ENCODE data around the gene CRADD.
"Not testable (repeated sequence)": the region's sequence is repeated elsewhere in the genome, so short reads cannot be mapped to it uniquely, and the experiment has no call there.

The CRADD gene

GRCh38 chr12:93750056-93750455, 72.9 kb downstream of the CRADD start:
- H3K27ac ChIP-seq (ENCODE audit: low read length), result no peak overlapping the region
- H3K4me3 ChIP-seq (ENCODE audit: low read depth in 1 of 2, low read length in 2 of 2), result no peak overlapping the region
- H3K4me1 ChIP-seq (ENCODE audit: control insufficient read depth in 1 of 2, insufficient read depth in 2 of 2, low read length in 2 of 2), result no peaks in the 10 kb centered on the region
- H3K27me3 ChIP-seq (ENCODE audit: low read depth, low read length), result no peaks in the 10 kb centered on the region
- H3K9me3 ChIP-seq (ENCODE audit: control insufficient read depth in 1 of 2, low read length in 2 of 2), result no peaks in the 10 kb centered on the region
- no peaks in the 10 kb centered on the region for H3K36me3 ChIP-seq (ENCODE audit: control insufficient read depth in 1 of 2, insufficient read depth in 2 of 2, low read length in 2 of 2)

- Histone ChIP-seq H3K9me3 (ENCODE audit: control insufficient read depth in 1 of 2, low read length in 2 of 2) (no peaks in the 10 kb centered on the region), H3K27ac (ENCODE audit: low read length) (no peak overlapping the region), H3K27me3 (ENCODE audit: low read depth, low read length) (no peaks in the 10 kb centered on the region), H3K4me3 (ENCODE audit: low read depth in 1 of 2, low read length in 2 of 2) (no peak overlapping the region), H3K36me3 (ENCODE audit: control insufficient read depth in 1 of 2, insufficient read depth in 2 of 2, low read length in 2 of 2) (no peaks in the 10 kb centered on the region), H3K4me1 (ENCODE audit: control insufficient read depth in 1 of 2, insufficient read depth in 2 of 2, low read length in 2 of 2) (no peaks in the 10 kb centered on the region)
These were observed 74.9 kb downstream of the CRADD start for GRCh38 chr12:93751864-93752610.

- no peak overlapping the region for H3K27ac ChIP-seq (ENCODE audit: low read length)
- no peaks in the 10 kb centered on the region for H3K4me1 ChIP-seq (ENCODE audit: control insufficient read depth in 1 of 2, insufficient read depth in 2 of 2, low read length in 2 of 2)
- no peak overlapping the region for H3K4me3 ChIP-seq (ENCODE audit: low read depth in 1 of 2, low read length in 2 of 2)
- no peaks in the 10 kb centered on the region for H3K9me3 ChIP-seq (ENCODE audit: control insufficient read depth in 1 of 2, low read length in 2 of 2)
- no peaks in the 10 kb centered on the region for H3K27me3 ChIP-seq (ENCODE audit: low read depth, low read length)
- no peaks in the 10 kb centered on the region for H3K36me3 ChIP-seq (ENCODE audit: control insufficient read depth in 1 of 2, insufficient read depth in 2 of 2, low read length in 2 of 2)
These were observed 76.1 kb downstream of the CRADD start for GRCh38 chr12:93753285-93753684.

GRCh38 chr12:93753838-93754429, 76.8 kb downstream of the CRADD start:
- no peaks in the 10 kb centered on the region for H3K36me3 ChIP-seq (ENCODE audit: control insufficient read depth in 1 of 2, insufficient read depth in 2 of 2, low read length in 2 of 2)
- no peak overlapping the region for H3K27ac ChIP-seq (ENCODE audit: low read length)
- H3K4me1 ChIP-seq (ENCODE audit: control insufficient read depth in 1 of 2, insufficient read depth in 2 of 2, low read length in 2 of 2), result no peaks in the 10 kb centered on the region
- H3K4me3 ChIP-seq (ENCODE audit: low read depth in 1 of 2, low read length in 2 of 2), result no peak overlapping the region
- H3K9me3 ChIP-seq (ENCODE audit: control insufficient read depth in 1 of 2, low read length in 2 of 2), result no peaks in the 10 kb centered on the region
- no peaks in the 10 kb centered on the region for H3K27me3 ChIP-seq (ENCODE audit: low read depth, low read length)

- H3K9me3 ChIP-seq (ENCODE audit: control insufficient read depth in 1 of 2, low read length in 2 of 2); H3K27me3 ChIP-seq (ENCODE audit: low read depth, low read length); H3K4me3 ChIP-seq (ENCODE audit: low read depth in 1 of 2, low read length in 2 of 2); H3K36me3 ChIP-seq (ENCODE audit: control insufficient read depth in 1 of 2, insufficient read depth in 2 of 2, low read length in 2 of 2); H3K4me1 ChIP-seq (ENCODE audit: control insufficient read depth in 1 of 2, insufficient read depth in 2 of 2, low read length in 2 of 2); H3K27ac ChIP-seq (ENCODE audit: low read length): not testable (repeated sequence)
These were observed 77.7 kb downstream of the CRADD start for GRCh38 chr12:93754859-93755258.

GRCh38 chr12:93756288-93756687, 79.1 kb downstream of the CRADD start:
- Histone ChIP-seq H3K36me3 (ENCODE audit: control insufficient read depth in 1 of 2, insufficient read depth in 2 of 2, low read length in 2 of 2) (no peaks in the 10 kb centered on the region), H3K4me3 (ENCODE audit: low read depth in 1 of 2, low read length in 2 of 2) (no peak overlapping the region), H3K9me3 (ENCODE audit: control insufficient read depth in 1 of 2, low read length in 2 of 2) (no peaks in the 10 kb centered on the region), H3K27ac (ENCODE audit: low read length) (no peak overlapping the region), H3K4me1 (ENCODE audit: control insufficient read depth in 1 of 2, insufficient read depth in 2 of 2, low read length in 2 of 2) (peaks cover 6 to 10% of the 10 kb centered on the region in 2 donors), H3K27me3 (ENCODE audit: low read depth, low read length) (no peaks in the 10 kb centered on the region)

GRCh38 chr12:93757792-93758694, 80.9 kb downstream of the CRADD start:
- no peaks in the 10 kb centered on the region for H3K36me3 ChIP-seq (ENCODE audit: control insufficient read depth in 1 of 2, insufficient read depth in 2 of 2, low read length in 2 of 2)
- peaks cover 6 to 14% of the 10 kb centered on the region in 2 donors for H3K4me1 ChIP-seq (ENCODE audit: control insufficient read depth in 1 of 2, insufficient read depth in 2 of 2, low read length in 2 of 2)
- no peak overlapping the region for H3K4me3 ChIP-seq (ENCODE audit: low read depth in 1 of 2, low read length in 2 of 2)
- no peaks in the 10 kb centered on the region for H3K27me3 ChIP-seq (ENCODE audit: low read depth, low read length)
- no peaks in the 10 kb centered on the region for H3K9me3 ChIP-seq (ENCODE audit: control insufficient read depth in 1 of 2, low read length in 2 of 2)
- no peak overlapping the region for H3K27ac ChIP-seq (ENCODE audit: low read length)

GRCh38 chr12:93758801-93759373, 81.7 kb downstream of the CRADD start:
- Histone ChIP-seq H3K9me3 (ENCODE audit: control insufficient read depth in 1 of 2, low read length in 2 of 2) (no peaks in the 10 kb centered on the region), H3K36me3 (ENCODE audit: control insufficient read depth in 1 of 2, insufficient read depth in 2 of 2, low read length in 2 of 2) (no peaks in the 10 kb centered on the region), H3K4me1 (ENCODE audit: control insufficient read depth in 1 of 2, insufficient read depth in 2 of 2, low read length in 2 of 2) (peaks cover 6 to 14% of the 10 kb centered on the region in 2 donors), H3K27me3 (ENCODE audit: low read depth, low read length) (no peaks in the 10 kb centered on the region), H3K27ac (ENCODE audit: low read length) (no peak overlapping the region), H3K4me3 (ENCODE audit: low read depth in 1 of 2, low read length in 2 of 2) (no peak overlapping the region)

GRCh38 chr12:93759512-93760081, 82.4 kb downstream of the CRADD start:
- H3K27me3 ChIP-seq (ENCODE audit: low read depth, low read length), result no peaks in the 10 kb centered on the region
- H3K4me3 ChIP-seq (ENCODE audit: low read depth in 1 of 2, low read length in 2 of 2), result no peak overlapping the region
- H3K36me3 ChIP-seq (ENCODE audit: control insufficient read depth in 1 of 2, insufficient read depth in 2 of 2, low read length in 2 of 2), result no peaks in the 10 kb centered on the region
- peaks cover 6 to 14% of the 10 kb centered on the region in 2 donors for H3K4me1 ChIP-seq (ENCODE audit: control insufficient read depth in 1 of 2, insufficient read depth in 2 of 2, low read length in 2 of 2)
- H3K27ac ChIP-seq (ENCODE audit: low read length), result no peak overlapping the region
- H3K9me3 ChIP-seq (ENCODE audit: control insufficient read depth in 1 of 2, low read length in 2 of 2), result no peaks in the 10 kb centered on the region

GRCh38 chr12:93760275-93760875, 83.2 kb downstream of the CRADD start:
- H3K36me3 ChIP-seq (ENCODE audit: control insufficient read depth in 1 of 2, insufficient read depth in 2 of 2, low read length in 2 of 2), result no peaks in the 10 kb centered on the region
- H3K4me3 ChIP-seq (ENCODE audit: low read depth in 1 of 2, low read length in 2 of 2), result no peak overlapping the region
- no peak overlapping the region for H3K27ac ChIP-seq (ENCODE audit: low read length)
- H3K9me3 ChIP-seq (ENCODE audit: control insufficient read depth in 1 of 2, low read length in 2 of 2), result no peaks in the 10 kb centered on the region
- peaks cover 6 to 14% of the 10 kb centered on the region in 2 donors for H3K4me1 ChIP-seq (ENCODE audit: control insufficient read depth in 1 of 2, insufficient read depth in 2 of 2, low read length in 2 of 2)
- no peaks in the 10 kb centered on the region for H3K27me3 ChIP-seq (ENCODE audit: low read depth, low read length)

Measured in muscle layer of duodenum (tissue), 2 donors.